Stimulated activated CD8-positive, alpha-beta memory T cell treated with anti-CD3 and anti-CD28 coated beads, Interleukin-7, amount 100 ng/mL, for 1 hour (primary cell): ENCODE results near the gene PTGDR.

Source experiments
- DNase-seq, 2 donors: peaks; one replicate each; pipeline ENCODE4 v3.0.0-alpha.2; 2020; ENCODE audit warnings: low read depth in 2 of 2

Gene PTGDR

GRCh38 chr14:52310541-52310940, 43.0 kb downstream of the PTGDR start:
- DNase-seq, result no peak

GRCh38 chr14:52312931-52313355, 45.4 kb downstream of the PTGDR start:
- no peak for DNase-seq

GRCh38 chr14:52313462-52313861, 46.0 kb downstream of the PTGDR start:
- DNase-seq, result no peak

- peak; percentile 61 to 72 for DNase-seq
Observed at GRCh38 chr14:52313903-52314594, 46.6 kb downstream of the PTGDR start, which contains the start of gene PTGER2. Gene PTGER2 (plus strand): TSS chr14:52314312. CDS start chr14:52314549, 237 bp downstream.

- no peak for DNase-seq
Observed at GRCh38 chr14:52314595-52315354, 47.3 kb downstream of the PTGDR start.

- DNase-seq, result no peak
Observed at GRCh38 chr14:52315355-52315718, 47.8 kb downstream of the PTGDR start.

GRCh38 chr14:52318062-52318461, 50.6 kb downstream of the PTGDR start:
- DNase-seq, result no peak

GRCh38 chr14:52318826-52319645, 51.5 kb downstream of the PTGDR start:
- DNase-seq, result no peak

GRCh38 chr14:52319919-52320318, 52.4 kb downstream of the PTGDR start:
- no peak for DNase-seq

- DNase-seq, result no peak
Observed at GRCh38 chr14:52325126-52325525, 57.6 kb downstream of the PTGDR start.

- DNase-seq, result no peak
Observed at GRCh38 chr14:52325630-52326029, 58.1 kb downstream of the PTGDR start.
